ENCODE measurements around the gene PRKX. TPM values are rescaled to one million over a fixed set of nuclear protein-coding genes. Genes with fewer than 3 reads are reported as not detected.
"Not testable (repeated sequence)": the region's sequence is repeated elsewhere in the genome, so short reads cannot be mapped to it uniquely, and the experiment has no call there.

Gene PRKX
- total and polyA plus RNA-seq, 2 of the 8 experiments (the other 6 are each of a cell fraction or from before 2014, with no cell fraction given): 19.4 to 55.3 TPM

DNA sequence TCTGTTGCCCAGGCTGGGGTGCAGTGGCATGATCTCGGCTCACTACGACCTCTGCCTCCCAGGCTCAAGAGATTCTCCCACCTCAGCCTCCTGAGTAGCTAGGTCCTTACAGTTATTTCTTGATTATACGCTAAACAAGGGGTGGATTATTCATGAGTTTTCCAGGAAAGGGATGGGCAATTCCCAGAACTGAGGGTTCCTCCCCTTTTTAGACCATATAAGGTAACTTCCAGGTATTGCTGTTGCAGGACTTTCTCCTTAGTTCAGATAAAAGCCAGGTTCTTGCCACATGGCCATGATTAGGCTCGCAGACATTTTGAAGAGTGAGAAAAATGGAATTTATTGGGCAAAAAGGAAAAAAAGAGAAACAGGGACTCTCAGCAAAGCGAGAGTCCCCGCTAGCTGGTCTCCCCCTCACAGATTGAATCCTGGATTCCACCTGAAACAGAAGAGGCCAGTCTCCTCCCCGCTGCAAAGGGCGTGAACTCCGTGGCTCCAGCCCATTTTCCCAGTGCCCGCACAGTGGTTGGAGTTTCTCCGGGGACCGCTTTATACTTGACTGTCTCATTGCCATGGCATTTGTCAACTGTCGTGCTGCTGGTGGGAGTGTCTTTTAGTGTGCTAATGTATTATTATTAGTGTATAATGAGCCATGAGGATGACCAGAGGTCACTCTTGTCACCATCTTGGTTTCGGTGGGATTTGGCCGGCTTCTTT, 19.0 kb upstream of the PRKX start:
- CTCF ChIA-PET (ENCODE audit: partially characterized antibody); H3K79me2 ChIP-seq (ENCODE audit: control insufficient read depth in 1 of 2, insufficient read depth in 2 of 2, low read length in 2 of 2); H4K20me1 ChIP-seq (replicated peaks in 1 of 2; ENCODE audit: control insufficient read depth in 1 of 2, insufficient read depth in 2 of 2, low read length in 2 of 2); H3K18ac ChIP-seq (ENCODE audit: extremely low read depth, low read length); H3K27me3 ChIP-seq (replicated peaks in 1 of 4; ENCODE audit: control insufficient read depth in 3 of 4, extremely low read depth in 1 of 4, insufficient read depth in 3 of 4, low read length in 3 of 4); H4K8ac ChIP-seq (ENCODE audit: extremely low read depth, insufficient read depth, low read length); H2BK5ac ChIP-seq (ENCODE audit: low read depth, low read length); H4K5ac ChIP-seq (ENCODE audit: insufficient read length, low read depth, low read length); POLR2A ChIA-PET (ENCODE audit: partially characterized antibody); H3K23ac ChIP-seq (ENCODE audit: insufficient read length); H2AFZ ChIP-seq (ENCODE audit: low read length); H3K36me3 ChIP-seq (ENCODE audit: control insufficient read depth in 2 of 4, insufficient read depth in 4 of 4, low read length in 3 of 4); H3K9me3 ChIP-seq (ENCODE audit: insufficient read depth in 2 of 2, low read depth in 1 of 2, low read length in 1 of 2); H3K4me3 ChIP-seq (ENCODE audit: extremely low read depth in 1 of 4, insufficient read depth in 2 of 4, low read depth in 3 of 4, low read length in 4 of 4); H3K4me2 ChIP-seq (ENCODE audit: insufficient read depth in 1 of 2, low read depth in 2 of 2, low read length in 2 of 2); H2BK120ac ChIP-seq (replicated peaks; ENCODE audit: low read depth, low read length); H3K27ac ChIP-seq (ENCODE audit: low read depth, low read length); H3K4ac ChIP-seq (replicated peaks; ENCODE audit: insufficient read length, low read depth, low read length); H2BK12ac ChIP-seq (ENCODE audit: low read depth, low read length); H3K79me1 ChIP-seq (ENCODE audit: low read depth, low read length); H2AK5ac ChIP-seq (ENCODE audit: low read depth, low read length); H2BK15ac ChIP-seq (ENCODE audit: low read length); H3K56ac ChIP-seq (replicated peaks; ENCODE audit: insufficient read length, low read depth, low read length); H3K23me2 ChIP-seq (ENCODE audit: low read depth, low read length); H2BK20ac ChIP-seq (ENCODE audit: low read length); H3K14ac ChIP-seq (ENCODE audit: insufficient read length); H4K91ac ChIP-seq (replicated peaks; ENCODE audit: insufficient read length, low read length); H3K9ac ChIP-seq (replicated peaks in 1 of 4; ENCODE audit: extremely low read depth in 1 of 4, low read depth in 3 of 4, low read length in 3 of 4); H3K4me1 ChIP-seq (replicated peaks in 1 of 4; ENCODE audit: control insufficient read depth in 3 of 4, insufficient read depth in 4 of 4, low read length in 3 of 4); DNase-seq (ENCODE audit: low read depth in 1 of 2, low spot score in 2 of 2): not testable (repeated sequence)
- FAIRE-seq: peak; percentile 80
- 97% methylated on average over 10 of the region's 15 CpGs; no CpG with 5 or more reads in 1 of the 2 experiments for WGBS, 2 experiments (ENCODE audit: extremely low coverage in 1 of 2, insufficient coverage in 1 of 2, insufficient read length in 1 of 2, insufficient replicate concordance in 2 of 2, low coverage in 1 of 2, low lambda C conversion rate in 2 of 2, missing lambda C conversion rate in 1 of 2)
